Transverse colon (tissue), 4 donors: ENCODE measurements around the gene IKBKG. TPM values are rescaled to one million over a fixed set of nuclear protein-coding genes. Genes with fewer than 3 reads are reported as not detected.
"Not testable (repeated sequence)": the region's sequence is repeated elsewhere in the genome, so short reads cannot be mapped to it uniquely, and the experiment has no call there.

Source experiments
- DNase-seq: peaks from one replicate; pipeline ENCODE4 v3.0.0-alpha.2; 2019
- H3K27ac ChIP-seq, 4 donors: fragments of 200-600 bp; sonication (generic); 2 replicates each; pipeline ENCODE4 v1.5.1; 2016 to 2018; ENCODE audit warnings: inconsistent platforms in 4 of 4
- H3K27me3 ChIP-seq: fragments of 200-600 bp; sonication (generic); 2 replicates; pipeline ENCODE4 v1.5.1; 2017; ENCODE audit warnings: inconsistent platforms
- H3K36me3 ChIP-seq, 4 donors: fragments of 200-600 bp; sonication (generic); 2 replicates each; pipeline ENCODE4 v1.5.1; 2017 to 2019; ENCODE audit warnings: inconsistent platforms in 4 of 4
- H3K4me1 ChIP-seq, 4 donors: fragments of 200-600 bp; sonication (generic); 2 replicates each; pipeline ENCODE4 v1.5.1; 2017 to 2020; ENCODE audit warnings: inconsistent platforms in 4 of 4
- H3K4me3 ChIP-seq, 4 donors: fragments of 200-600 bp; sonication (generic); 1 replicate in 1 of 4; 2 replicates in 3 of 4; pipeline versions ENCODE4 v1.5.1 to v1.6.1; 2017 to 2019; ENCODE audit warnings: inconsistent platforms in 4 of 4
- H3K9me3 ChIP-seq, 2 donors: fragments of 200-600 bp; sonication (generic); 2 replicates each; pipeline ENCODE4 v1.5.1; 2017 to 2019; ENCODE audit warnings: inconsistent platforms in 2 of 2
- WGBS, 2 donors: methylation state at CpG; one replicate each; pipeline ENCODE4 v1.1.5; 2018; ENCODE audit warnings: low coverage in 1 of 2; 5-methylcytosine and 5-hydroxymethylcytosine counted together
- in situ Hi-C, 4 donors: fragments of 200-750 bp; cut with MboI; loops; one replicate each; pipeline versions ENCODE4 v1.15.0 to v1.15.1; 2017; ENCODE audit warnings: low sequenced_read_pairs in 3 of 4, low pct_ligation_motif_present in 1 of 4, low pct_unique_long_range_greater_than_20kb in 1 of 4
- intact Hi-C: fragments of 100-400 bp; cut with DNase I; formaldehyde crosslinking; loops from one replicate; pipeline ENCODE4 v1.15.1; 2023; ENCODE audit warnings: low total_unique reads
- total RNA-seq, 4 donors: library from RNA; depleted of rRNA; stranded (reverse); fragments of >200 nt; gene quantifications; one replicate each; pipeline ENCODE4 v1.1.0, GENCODE V29; 2016

The IKBKG gene
- total RNA-seq, 4 donors from 2014 or later, result 12.2 to 61.1 (median 25.1) TPM

GRCh38 chrX:154560326-154560725, 12.9 kb downstream of the IKBKG start:
- in situ Hi-C loops, H3K9me3 ChIP-seq, H3K4me3 ChIP-seq, intact Hi-C loops, H3K27me3 ChIP-seq, H3K4me1 ChIP-seq, H3K27ac ChIP-seq, H3K36me3 ChIP-seq, DNase-seq: not testable (repeated sequence)
- 98% methylated on average over 11 of the region's 31 CpGs; no CpG with 5 or more reads in 1 of the 2 donors for whole genome bisulfite sequencing, 2 donors

GRCh38 chrX:154562295-154562694, 14.9 kb downstream of the IKBKG start:
- H3K27ac ChIP-seq, DNase-seq, H3K4me3 ChIP-seq, H3K9me3 ChIP-seq, intact Hi-C loops, H3K36me3 ChIP-seq, in situ Hi-C loops, H3K4me1 ChIP-seq, H3K27me3 ChIP-seq: not testable (repeated sequence)
- WGBS, 2 donors, result no CpG with 5 or more reads among the region's 10 CpGs

DNA sequence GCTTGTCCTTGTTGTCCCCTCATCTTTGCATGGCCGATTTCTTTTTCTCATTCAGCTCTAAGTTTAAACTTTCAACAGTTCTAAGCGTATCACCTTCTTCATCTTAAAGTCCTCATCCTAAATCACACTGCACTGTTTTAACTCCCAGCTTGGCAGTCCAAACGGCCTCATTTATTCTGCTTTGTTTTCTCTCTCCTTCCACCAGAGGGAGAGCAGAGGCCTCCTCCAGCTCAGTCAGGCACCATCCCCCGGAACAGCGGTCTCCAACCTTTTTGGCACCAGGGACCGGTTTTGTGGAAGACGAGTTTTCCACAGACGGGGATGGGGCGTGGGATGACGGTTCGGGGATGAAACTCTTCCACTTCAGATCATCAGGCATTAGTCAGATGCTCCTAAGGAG, 22.9 kb downstream of the IKBKG start:
- DNase-seq, H3K9me3 ChIP-seq, H3K4me3 ChIP-seq, H3K27ac ChIP-seq, H3K36me3 ChIP-seq, H3K4me1 ChIP-seq, in situ Hi-C loops, H3K27me3 ChIP-seq, intact Hi-C loops: not testable (repeated sequence)
- WGBS, 2 donors, result no CpG with 5 or more reads among the region's 11 CpGs

DNA sequence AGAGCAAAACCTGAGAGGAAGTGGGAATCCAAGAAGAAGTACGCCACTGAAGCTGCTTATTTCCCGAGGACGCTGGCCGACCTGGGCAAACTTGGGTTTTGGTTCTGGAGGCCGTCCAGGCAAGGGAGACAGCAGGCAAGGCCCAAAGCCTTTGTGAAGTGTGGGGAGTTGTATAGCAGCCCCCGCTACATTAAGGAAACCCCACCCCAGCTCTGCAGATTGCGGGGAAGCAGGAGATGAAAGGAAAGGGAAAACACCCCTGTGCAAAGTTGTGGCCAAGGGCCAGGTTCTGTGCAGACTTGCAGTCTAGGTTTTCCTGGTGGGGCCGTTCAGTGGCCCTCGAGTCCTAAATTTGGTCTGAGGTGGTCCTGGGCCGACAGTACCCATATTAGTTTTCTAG, 25.6 kb downstream of the IKBKG start:
- intact Hi-C loops, H3K9me3 ChIP-seq, H3K27ac ChIP-seq, H3K36me3 ChIP-seq, H3K4me3 ChIP-seq, in situ Hi-C loops, DNase-seq, H3K4me1 ChIP-seq, H3K27me3 ChIP-seq: not testable (repeated sequence)
- no CpG with 5 or more reads among the region's 10 CpGs for WGBS, 2 donors

GRCh38 chrX:154575076-154575475, 27.7 kb downstream of the IKBKG start:
- no CpG with 5 or more reads among the region's 5 CpGs for WGBS, 2 donors
- H3K36me3 ChIP-seq, H3K27ac ChIP-seq, H3K27me3 ChIP-seq, intact Hi-C loops, H3K9me3 ChIP-seq, H3K4me3 ChIP-seq, DNase-seq, H3K4me1 ChIP-seq: not testable (repeated sequence)
- in situ Hi-C loops, result loop anchor here in 2 of 4 donors (25.0 kb wide), 1 partner anchor 262 kb away; the partner anchor contains the start of gene SMIM9 (in 2 of the 2)

DNA sequence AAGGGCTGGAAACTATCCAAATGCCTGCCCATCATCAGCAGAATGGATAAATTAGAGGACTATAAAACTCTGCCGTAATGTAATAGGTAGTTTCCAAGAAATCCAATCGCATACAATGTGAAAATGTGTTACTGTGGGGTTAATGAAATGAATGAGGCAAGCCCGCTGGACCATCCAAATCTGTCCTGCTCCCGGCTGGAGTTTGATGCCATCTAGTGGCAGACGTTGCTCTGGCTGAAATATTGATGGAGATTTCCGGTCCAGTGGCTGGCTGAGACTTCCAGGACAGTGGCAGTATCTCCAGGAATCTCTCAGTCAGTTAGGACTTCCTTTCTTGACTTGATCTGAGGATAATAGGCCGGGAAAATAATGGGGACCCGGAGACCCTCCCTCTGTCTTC, 35.6 kb downstream of the IKBKG start:
- H3K9me3 ChIP-seq, H3K27me3 ChIP-seq, H3K27ac ChIP-seq, H3K4me3 ChIP-seq, H3K4me1 ChIP-seq, intact Hi-C loops, H3K36me3 ChIP-seq, DNase-seq: not testable (repeated sequence)
- in situ Hi-C loops, result loop anchor here in 2 of 4 donors (25.0 kb wide), 1 partner anchor 254 kb away; the partner anchor contains the start of gene SMIM9 (in 2 of the 2)
- no CpG with 5 or more reads among the region's 8 CpGs for WGBS, 2 donors

- H3K4me1 ChIP-seq, H3K4me3 ChIP-seq, intact Hi-C loops, H3K36me3 ChIP-seq, DNase-seq, H3K27me3 ChIP-seq, H3K27ac ChIP-seq, H3K9me3 ChIP-seq: not testable (repeated sequence)
- in situ Hi-C loops, result loop anchor here in 2 of 4 donors (25.0 kb wide), 1 partner anchor 253 kb away; the partner anchor contains the start of gene SMIM9 (in 2 of the 2)
- no CpG with 5 or more reads among the region's 39 CpGs for WGBS, 2 donors
Measured at GRCh38 chrX:154584585-154585183, 37.3 kb downstream of the IKBKG start, which contains the start of gene CTAG1A. CTAG1A (plus strand) TSS chrX:154585133; CDS start chrX:154585207, 74 bp downstream.

- in situ Hi-C loops, result loop anchor here in 2 of 4 donors (25.0 kb wide), 1 partner anchor 247 kb away; the partner anchor contains the start of gene SMIM9 (in 2 of the 2)
- intact Hi-C loops, result not testable (repeated sequence)
- 25% methylated on average over 5 of the region's 13 CpGs; no CpG with 5 or more reads in 1 of the 2 donors for WGBS, 2 donors
Measured at GRCh38 chrX:154590415-154590814, 43.0 kb downstream of the IKBKG start.

More at GRCh38 chrX:154590415-154590814, 43.0 kb downstream of the IKBKG start:
- not testable (repeated sequence) for H3K9me3 ChIP-seq, H3K27me3 ChIP-seq, H3K27ac ChIP-seq, H3K36me3 ChIP-seq, H3K4me1 ChIP-seq, DNase-seq, H3K4me3 ChIP-seq
